Measurements from ENCODE around the gene ATAD1.

The ATAD1 gene

GRCh38 chr10:87702973-87703294, 115.1 kb downstream of the ATAD1 start:
- no peak overlapping the region for H3K4me3 ChIP-seq (ENCODE audit: low read depth in 1 of 2, low read length in 2 of 2)
- H3K9ac ChIP-seq (ENCODE audit: low read depth, low read length), result no peak overlapping the region
- DNase-seq (no peak), ATAC-seq (ENCODE audit: insufficient read depth, low read depth) (no peak)
- H3K4me2 ChIP-seq (ENCODE audit: insufficient read depth, low read length), result no peak overlapping the region
- H3K27ac ChIP-seq (ENCODE audit: low read length), result no peak overlapping the region
- no peak overlapping the region for H2AFZ ChIP-seq (ENCODE audit: low read depth, low read length)
- H3K9me3 ChIP-seq (ENCODE audit: insufficient read depth, low read length, severe bottlenecking), result no peaks in the 10 kb centered on the region
- H4K20me1 ChIP-seq (ENCODE audit: insufficient read depth, low read length), result no peaks in the 10 kb centered on the region
- H3K27me3 ChIP-seq (ENCODE audit: insufficient read depth, low read length, poor library complexity), result peaks cover 6% of the 10 kb centered on the region
- no peaks in the 10 kb centered on the region for H3K4me1 ChIP-seq (ENCODE audit: insufficient read depth, low read length)
- TF ChIP-seq EZH2 (IDR thresholded peaks at IDR 0.05; ENCODE audit: borderline replicate concordance, low read depth, low read length, severe bottlenecking), result no peak
- TF ChIP-seq CTCF (IDR thresholded peaks at IDR 0.05; ENCODE audit: borderline replicate concordance, extremely low read depth, low read length, poor library complexity, severe bottlenecking), result no peak
- H3K79me2 ChIP-seq (ENCODE audit: insufficient read depth, low read length), result no peaks in the 10 kb centered on the region
- no peaks in the 10 kb centered on the region for H3K36me3 ChIP-seq (ENCODE audit: insufficient read depth, low read length)

- Histone ChIP-seq H3K4me2 (ENCODE audit: insufficient read depth, low read length) (no peak overlapping the region), H3K9me3 (ENCODE audit: insufficient read depth, low read length, severe bottlenecking) (no peaks in the 10 kb centered on the region), H4K20me1 (ENCODE audit: insufficient read depth, low read length) (no peaks in the 10 kb centered on the region), H3K27ac (ENCODE audit: low read length) (no peak overlapping the region), H3K4me1 (ENCODE audit: insufficient read depth, low read length) (no peaks in the 10 kb centered on the region), H3K4me3 (ENCODE audit: low read depth in 1 of 2, low read length in 2 of 2) (no peak overlapping the region), H3K79me2 (ENCODE audit: insufficient read depth, low read length) (no peaks in the 10 kb centered on the region), H2AFZ (ENCODE audit: low read depth, low read length) (no peak overlapping the region), H3K27me3 (ENCODE audit: insufficient read depth, low read length, poor library complexity) (peaks cover 6% of the 10 kb centered on the region), H3K36me3 (ENCODE audit: insufficient read depth, low read length) (no peaks in the 10 kb centered on the region), H3K9ac (ENCODE audit: low read depth, low read length) (no peak overlapping the region)
- no peak for TF ChIP-seq CTCF (IDR thresholded peaks at IDR 0.05; ENCODE audit: borderline replicate concordance, extremely low read depth, low read length, poor library complexity, severe bottlenecking)
- no peak for TF ChIP-seq EZH2 (IDR thresholded peaks at IDR 0.05; ENCODE audit: borderline replicate concordance, low read depth, low read length, severe bottlenecking)
- no peak for ATAC-seq (ENCODE audit: insufficient read depth, low read depth)
- no peak for DNase-seq
Measured at GRCh38 chr10:87702260-87702972, 115.6 kb downstream of the ATAD1 start.
